SK-N-SH treated with all-trans-retinoic acid at 6 μM for 48 hours (cell line): ENCODE data around the gene CLIC5.

Source experiments
- ATAC-seq: fragments of 200-7000 bp; cut with Tn5 transposase; 3 replicates; pipeline ENCODE4 v1.9.1; 2020; ENCODE audit warnings: mild to moderate bottlenecking, moderate library complexity
- ARNTL ChIP-seq: fragments of 450-650 bp; formaldehyde crosslinking; IDR thresholded peaks from 2 replicates; pipeline ENCODE4 v1.5.0; 2020; ENCODE audit warnings: low read depth, mild to moderate bottlenecking, moderate library complexity, borderline replicate concordance
- BACH2 ChIP-seq: fragments of 250-450 bp; sonication (Bioruptor Pico); IDR thresholded peaks from 2 replicates; pipeline ENCODE4 v1.9.0; 2021; ENCODE audit warnings: mild to moderate bottlenecking, borderline replicate concordance
- CSDC2 ChIP-seq: fragments of 250-450 bp; sonication (Bioruptor Pico); IDR thresholded peaks from 2 replicates; pipeline ENCODE4 v1.5.0; 2020; ENCODE audit warnings: mild to moderate bottlenecking, moderate library complexity
- ESRRG ChIP-seq: fragments of 250-450 bp; sonication (Bioruptor Pico); IDR thresholded peaks from 2 replicates; pipeline ENCODE4 v1.6.1; 2021; ENCODE audit warnings: mild to moderate bottlenecking
- GLIS3 ChIP-seq: fragments of 250-450 bp; sonication (Bioruptor Pico); IDR thresholded peaks from 2 replicates; pipeline ENCODE4 v1.5.0; 2020; ENCODE audit warnings: mild to moderate bottlenecking, moderate library complexity
- ISL1 ChIP-seq: fragments of 250-450 bp; sonication (Bioruptor Pico); IDR thresholded peaks from 2 replicates; pipeline ENCODE4 v2.1.2; 2022; ENCODE audit warnings: mild to moderate bottlenecking, moderate library complexity
- OSR1 ChIP-seq: fragments of 250-450 bp; sonication (Bioruptor Pico); IDR thresholded peaks from 2 replicates; pipeline ENCODE4 v1.8.0; 2022; ENCODE audit warnings: moderate library complexity, mild to moderate bottlenecking, inconsistent platforms
- RARB ChIP-seq: fragments of 250-450 bp; sonication (Bioruptor Pico); IDR thresholded peaks from 2 replicates; pipeline ENCODE4 v1.8.0; 2021; ENCODE audit warnings: mild to moderate bottlenecking, moderate library complexity
- SNAI2 ChIP-seq: fragments of 250-450 bp; sonication (Bioruptor Pico); IDR thresholded peaks from 2 replicates; pipeline ENCODE4 v1.5.0; 2020; ENCODE audit warnings: mild to moderate bottlenecking, moderate library complexity
- TCF4 ChIP-seq: fragments of 250-450 bp; sonication (Bioruptor Pico); IDR thresholded peaks from 2 replicates; pipeline ENCODE4 v1.8.0; 2021; ENCODE audit warnings: mild to moderate bottlenecking, moderate library complexity, borderline replicate concordance
- TOX ChIP-seq: fragments of 250-450 bp; sonication (Bioruptor Pico); IDR thresholded peaks from 2 replicates; pipeline ENCODE4 v1.8.0; 2021; ENCODE audit warnings: mild to moderate bottlenecking, moderate library complexity, borderline replicate concordance
- ZC3H10 ChIP-seq: fragments of 250-450 bp; sonication (Bioruptor Pico); IDR thresholded peaks from 2 replicates; pipeline ENCODE4 v1.5.1; 2021; ENCODE audit warnings: mild to moderate bottlenecking, moderate library complexity
- ZFP3 ChIP-seq: fragments of 250-450 bp; sonication (Bioruptor Pico); IDR thresholded peaks from 2 replicates; pipeline ENCODE4 v1.5.0; 2020; ENCODE audit warnings: mild to moderate bottlenecking, moderate library complexity
- ZFP30 ChIP-seq: fragments of 450-650 bp; formaldehyde crosslinking; IDR thresholded peaks from 2 replicates; pipeline ENCODE4 v1.5.0; 2022; ENCODE audit warnings: mild to moderate bottlenecking, moderate library complexity
- ZNF565 ChIP-seq: fragments of 450-650 bp; formaldehyde crosslinking; conservative IDR thresholded peaks from 2 replicates; pipeline ENCODE4 v1.5.0; 2020; ENCODE audit warnings: low read depth, mild to moderate bottlenecking, moderate library complexity
- ZNF70 ChIP-seq: fragments of 450-650 bp; formaldehyde crosslinking; IDR thresholded peaks from 2 replicates; pipeline ENCODE4 v1.5.0; 2020; ENCODE audit warnings: mild to moderate bottlenecking, moderate library complexity
- ZNF8 ChIP-seq: fragments of 450-650 bp; formaldehyde crosslinking; IDR thresholded peaks from 2 replicates; pipeline ENCODE4 v1.5.0; 2020; ENCODE audit warnings: mild to moderate bottlenecking, moderate library complexity
- TF ChIP-seq, protein P1 (sequence below): fragments of 250-450 bp; sonication (Bioruptor Pico); IDR thresholded peaks from 2 replicates; pipeline ENCODE4 v1.5.1; 2021; ENCODE audit warnings: mild to moderate bottlenecking, moderate library complexity
- TF ChIP-seq, protein P2 (sequence below): fragments of 250-450 bp; sonication (Bioruptor Pico); IDR thresholded peaks from 2 replicates; pipeline ENCODE4 v1.5.1; 2020; ENCODE audit warnings: low read depth, mild to moderate bottlenecking, moderate library complexity
- TF ChIP-seq, protein P3 (sequence below): fragments of 250-450 bp; sonication (Bioruptor Pico); IDR thresholded peaks from 2 replicates; pipeline ENCODE4 v1.8.0; 2021; ENCODE audit warnings: low read depth, mild to moderate bottlenecking, moderate library complexity, borderline replicate concordance
- TF ChIP-seq, protein P4 (sequence below): fragments of 250-450 bp; sonication (Bioruptor Pico); IDR thresholded peaks from 2 replicates; pipeline ENCODE4 v1.5.0; 2020; ENCODE audit warnings: mild to moderate bottlenecking, moderate library complexity

The CLIC5 gene

DNA sequence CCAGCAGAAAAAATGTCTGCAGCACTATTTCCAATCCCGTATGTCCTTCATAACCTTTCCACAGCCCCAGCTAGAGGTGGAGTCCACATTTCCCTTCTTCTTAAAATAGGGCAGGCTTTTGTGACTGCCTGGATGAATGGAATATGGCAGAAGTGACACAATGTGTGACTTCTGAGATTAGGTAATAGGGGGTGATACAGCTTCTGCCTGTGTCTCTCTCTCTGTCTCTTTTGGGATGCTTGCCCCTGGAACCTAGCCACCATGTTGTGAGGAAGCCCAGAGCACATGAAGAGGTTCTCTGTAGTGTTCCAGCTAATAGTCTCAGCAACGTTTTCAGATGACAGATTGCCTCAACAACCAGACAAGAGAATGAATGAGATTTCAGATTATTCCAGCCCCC is 51.4 kb downstream of the CLIC5 start:
- TF ChIP-seq ZNF565 (no peak), TCF4 (CRISPR knock-in tag) (no peak), ZNF8 (no peak), ZNF70 (no peak), ZFP30 (CRISPR knock-in tag) (no peak), GLIS3 (CRISPR knock-in tag) (no peak), TOX (CRISPR knock-in tag) (no peak)
- TF ChIP-seq, protein P1, sequence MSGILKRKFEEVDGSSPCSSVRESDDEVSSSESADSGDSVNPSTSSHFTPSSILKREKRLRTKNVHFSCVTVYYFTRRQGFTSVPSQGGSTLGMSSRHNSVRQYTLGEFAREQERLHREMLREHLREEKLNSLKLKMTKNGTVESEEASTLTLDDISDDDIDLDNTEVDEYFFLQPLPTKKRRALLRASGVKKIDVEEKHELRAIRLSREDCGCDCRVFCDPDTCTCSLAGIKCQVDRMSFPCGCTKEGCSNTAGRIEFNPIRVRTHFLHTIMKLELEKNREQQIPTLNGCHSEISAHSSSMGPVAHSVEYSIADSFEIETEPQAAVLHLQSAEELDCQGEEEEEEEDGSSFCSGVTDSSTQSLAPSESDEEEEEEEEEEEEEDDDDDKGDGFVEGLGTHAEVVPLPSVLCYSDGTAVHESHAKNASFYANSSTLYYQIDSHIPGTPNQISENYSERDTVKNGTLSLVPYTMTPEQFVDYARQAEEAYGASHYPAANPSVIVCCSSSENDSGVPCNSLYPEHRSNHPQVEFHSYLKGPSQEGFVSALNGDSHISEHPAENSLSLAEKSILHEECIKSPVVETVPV (CRISPR knock-in tag), result no peak
- TF ChIP-seq, all 23 proteins: peak for 0
- no peak for ATAC-seq

DNA sequence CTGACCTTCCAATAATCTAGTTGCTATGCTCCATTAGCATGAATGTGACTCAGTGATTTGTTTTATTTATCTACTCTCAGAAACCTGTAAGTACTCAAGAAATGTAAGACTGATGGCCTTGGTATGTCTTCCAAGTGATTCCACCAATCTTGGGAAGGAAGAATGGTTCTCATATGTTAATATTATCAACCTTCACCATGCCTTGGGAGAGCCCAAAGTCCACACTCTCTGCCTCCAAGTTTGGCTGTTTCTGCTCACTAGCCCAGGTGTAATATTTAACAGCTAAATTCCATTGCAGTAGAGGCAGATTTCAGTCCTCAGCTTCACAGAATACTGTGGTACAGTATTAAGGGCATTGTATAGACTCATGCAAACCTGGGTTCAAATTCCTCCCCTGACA is 51.8 kb downstream of the CLIC5 start:
- ATAC-seq, result no peak

DNA sequence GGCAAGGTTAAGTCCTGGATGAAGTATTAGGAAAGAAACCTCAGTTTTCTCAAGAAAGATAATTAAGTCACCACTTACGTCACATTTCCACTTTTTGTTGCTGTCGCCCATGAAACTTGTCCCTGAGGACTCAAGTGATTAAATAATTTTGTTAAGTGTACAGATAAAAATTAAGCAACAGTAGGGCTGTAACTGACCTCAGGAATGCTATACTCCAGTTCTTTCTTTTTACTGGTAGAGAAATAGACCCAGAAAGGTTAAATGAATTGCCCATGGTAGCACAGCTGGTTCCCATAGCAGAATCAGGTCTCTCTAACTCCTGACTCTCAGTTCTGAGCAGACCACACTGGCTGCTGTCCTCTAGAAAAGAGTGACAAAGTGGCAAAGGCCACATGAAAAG is 54.5 kb downstream of the CLIC5 start:
- ATAC-seq, result no peak

More for the DNA sequence above, 51.8 kb downstream of the CLIC5 start:
- TF ChIP-seq BACH2 (CRISPR knock-in tag) (no peak), SNAI2 (CRISPR knock-in tag) (no peak), ZC3H10 (no peak), ZNF8 (no peak), ESRRG (CRISPR knock-in tag) (no peak), TOX (CRISPR knock-in tag) (no peak), CSDC2 (CRISPR knock-in tag) (no peak), ZNF70 (no peak)

DNA sequence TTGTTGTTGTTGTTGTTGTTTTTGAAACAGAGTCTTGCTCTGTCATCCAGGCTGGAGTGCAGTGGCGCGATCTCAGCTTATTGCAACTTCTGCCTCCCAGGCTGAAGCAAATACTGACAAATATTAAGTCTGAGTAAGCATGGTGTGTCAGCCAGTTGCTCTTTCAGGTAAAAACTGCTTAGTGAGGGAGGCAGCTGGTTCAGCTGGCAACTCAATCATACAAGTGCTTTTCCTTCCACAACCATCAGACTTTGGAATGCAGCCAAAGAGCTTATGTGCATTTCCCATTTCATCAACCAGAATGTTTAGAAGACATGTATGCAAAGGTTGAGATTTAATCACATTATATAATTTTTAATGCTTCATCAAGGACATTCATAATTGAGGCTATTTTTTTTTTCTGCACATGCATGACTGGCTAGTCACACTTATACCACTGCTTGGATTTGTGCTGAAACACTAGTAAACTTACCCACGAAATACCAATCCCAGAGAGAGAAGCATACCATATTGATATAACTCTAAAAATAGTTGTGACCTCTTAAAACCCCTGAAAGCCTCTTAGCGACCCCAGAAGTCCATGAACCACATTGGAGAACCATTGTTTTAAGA is 56.0 kb downstream of the CLIC5 start:
- TF ChIP-seq ZFP3 (CRISPR knock-in tag), result no peak
- TF ChIP-seq, protein P2, sequence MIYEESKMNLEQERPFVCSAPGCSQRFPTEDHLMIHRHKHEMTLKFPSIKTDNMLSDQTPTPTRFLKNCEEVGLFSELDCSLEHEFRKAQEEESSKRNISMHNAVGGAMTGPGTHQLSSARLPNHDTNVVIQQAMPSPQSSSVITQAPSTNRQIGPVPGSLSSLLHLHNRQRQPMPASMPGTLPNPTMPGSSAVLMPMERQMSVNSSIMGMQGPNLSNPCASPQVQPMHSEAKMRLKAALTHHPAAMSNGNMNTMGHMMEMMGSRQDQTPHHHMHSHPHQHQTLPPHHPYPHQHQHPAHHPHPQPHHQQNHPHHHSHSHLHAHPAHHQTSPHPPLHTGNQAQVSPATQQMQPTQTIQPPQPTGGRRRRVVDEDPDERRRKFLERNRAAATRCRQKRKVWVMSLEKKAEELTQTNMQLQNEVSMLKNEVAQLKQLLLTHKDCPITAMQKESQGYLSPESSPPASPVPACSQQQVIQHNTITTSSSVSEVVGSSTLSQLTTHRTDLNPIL (CRISPR knock-in tag), result no peak
- no peak for TF ChIP-seq ARNTL (CRISPR knock-in tag)
- TF ChIP-seq OSR1 (CRISPR knock-in tag), result no peak
- no peak for TF ChIP-seq ZC3H10
- TF ChIP-seq ZNF8, result no peak
- TF ChIP-seq, protein P1 (CRISPR knock-in tag), result no peak
- no peak for TF ChIP-seq BACH2 (CRISPR knock-in tag)
- TF ChIP-seq, protein P3, sequence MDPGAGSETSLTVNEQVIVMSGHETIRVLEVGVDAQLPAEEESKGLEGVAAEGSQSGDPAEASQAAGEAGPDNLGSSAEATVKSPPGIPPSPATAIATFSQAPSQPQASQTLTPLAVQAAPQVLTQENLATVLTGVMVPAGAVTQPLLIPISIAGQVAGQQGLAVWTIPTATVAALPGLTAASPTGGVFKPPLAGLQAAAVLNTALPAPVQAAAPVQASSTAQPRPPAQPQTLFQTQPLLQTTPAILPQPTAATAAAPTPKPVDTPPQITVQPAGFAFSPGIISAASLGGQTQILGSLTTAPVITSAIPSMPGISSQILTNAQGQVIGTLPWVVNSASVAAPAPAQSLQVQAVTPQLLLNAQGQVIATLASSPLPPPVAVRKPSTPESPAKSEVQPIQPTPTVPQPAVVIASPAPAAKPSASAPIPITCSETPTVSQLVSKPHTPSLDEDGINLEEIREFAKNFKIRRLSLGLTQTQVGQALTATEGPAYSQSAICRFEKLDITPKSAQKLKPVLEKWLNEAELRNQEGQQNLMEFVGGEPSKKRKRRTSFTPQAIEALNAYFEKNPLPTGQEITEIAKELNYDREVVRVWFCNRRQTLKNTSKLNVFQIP (CRISPR knock-in tag), result no peak
- no peak for TF ChIP-seq RARB (CRISPR knock-in tag)
- ATAC-seq, result no peak

More for the DNA sequence above, 54.5 kb downstream of the CLIC5 start:
- TF ChIP-seq GLIS3 (CRISPR knock-in tag) (no peak), BACH2 (CRISPR knock-in tag) (no peak), ISL1 (CRISPR knock-in tag) (no peak), ESRRG (CRISPR knock-in tag) (no peak), ZFP3 (CRISPR knock-in tag) (no peak), CSDC2 (CRISPR knock-in tag) (no peak), ARNTL (CRISPR knock-in tag) (no peak)
- TF ChIP-seq, protein P3 (CRISPR knock-in tag), result no peak
- TF ChIP-seq, protein P4, sequence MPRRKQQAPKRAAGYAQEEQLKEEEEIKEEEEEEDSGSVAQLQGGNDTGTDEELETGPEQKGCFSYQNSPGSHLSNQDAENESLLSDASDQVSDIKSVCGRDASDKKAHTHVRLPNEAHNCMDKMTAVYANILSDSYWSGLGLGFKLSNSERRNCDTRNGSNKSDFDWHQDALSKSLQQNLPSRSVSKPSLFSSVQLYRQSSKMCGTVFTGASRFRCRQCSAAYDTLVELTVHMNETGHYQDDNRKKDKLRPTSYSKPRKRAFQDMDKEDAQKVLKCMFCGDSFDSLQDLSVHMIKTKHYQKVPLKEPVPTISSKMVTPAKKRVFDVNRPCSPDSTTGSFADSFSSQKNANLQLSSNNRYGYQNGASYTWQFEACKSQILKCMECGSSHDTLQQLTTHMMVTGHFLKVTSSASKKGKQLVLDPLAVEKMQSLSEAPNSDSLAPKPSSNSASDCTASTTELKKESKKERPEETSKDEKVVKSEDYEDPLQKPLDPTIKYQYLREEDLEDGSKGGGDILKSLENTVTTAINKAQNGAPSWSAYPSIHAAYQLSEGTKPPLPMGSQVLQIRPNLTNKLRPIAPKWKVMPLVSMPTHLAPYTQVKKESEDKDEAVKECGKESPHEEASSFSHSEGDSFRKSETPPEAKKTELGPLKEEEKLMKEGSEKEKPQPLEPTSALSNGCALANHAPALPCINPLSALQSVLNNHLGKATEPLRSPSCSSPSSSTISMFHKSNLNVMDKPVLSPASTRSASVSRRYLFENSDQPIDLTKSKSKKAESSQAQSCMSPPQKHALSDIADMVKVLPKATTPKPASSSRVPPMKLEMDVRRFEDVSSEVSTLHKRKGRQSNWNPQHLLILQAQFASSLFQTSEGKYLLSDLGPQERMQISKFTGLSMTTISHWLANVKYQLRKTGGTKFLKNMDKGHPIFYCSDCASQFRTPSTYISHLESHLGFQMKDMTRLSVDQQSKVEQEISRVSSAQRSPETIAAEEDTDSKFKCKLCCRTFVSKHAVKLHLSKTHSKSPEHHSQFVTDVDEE (CRISPR knock-in tag), result no peak
